GM19193 (cell line): ENCODE results near the gene C1orf159.

Experiments used
- POLR2A ChIP-seq: IDR thresholded peaks from 4 replicates; pipeline ENCODE4 v1.6.1; 2011; ENCODE audit not compliant: insufficient read depth, insufficient read length; ENCODE audit errors: extremely low read depth

Gene C1orf159

GRCh38 chr1:1054099-1054700 is 61.7 kb downstream of the C1orf159 start:
- no peak for TF ChIP-seq POLR2A

GRCh38 chr1:1053682-1054081 is 62.2 kb downstream of the C1orf159 start:
- TF ChIP-seq POLR2A: no peak

GRCh38 chr1:1053022-1053421 is 62.9 kb downstream of the C1orf159 start:
- no peak for TF ChIP-seq POLR2A

GRCh38 chr1:1052003-1052840 is 63.7 kb downstream of the C1orf159 start:
- TF ChIP-seq POLR2A: no peak

GRCh38 chr1:1051127-1051810 is 64.6 kb downstream of the C1orf159 start:
- no peak for TF ChIP-seq POLR2A

GRCh38 chr1:1050577-1051052 is 65.3 kb downstream of the C1orf159 start:
- TF ChIP-seq POLR2A: no peak

GRCh38 chr1:1049318-1050165 is 66.3 kb downstream of the C1orf159 start:
- no peak for TF ChIP-seq POLR2A

- TF ChIP-seq POLR2A: no peak
Observed at GRCh38 chr1:1048765-1049164, 67.1 kb downstream of the C1orf159 start.

GRCh38 chr1:1047963-1048362 is 67.9 kb downstream of the C1orf159 start:
- no peak for TF ChIP-seq POLR2A

GRCh38 chr1:1047407-1047806 is 68.5 kb downstream of the C1orf159 start:
- no peak for TF ChIP-seq POLR2A

- TF ChIP-seq POLR2A: no peak
Observed at GRCh38 chr1:1046767-1047166, 69.1 kb downstream of the C1orf159 start.

- no peak for TF ChIP-seq POLR2A
Observed at GRCh38 chr1:1046243-1046642, 69.6 kb downstream of the C1orf159 start.

- TF ChIP-seq POLR2A: no peak
Observed at GRCh38 chr1:1045129-1045528, 70.8 kb downstream of the C1orf159 start.

- TF ChIP-seq POLR2A: no peak
Observed at GRCh38 chr1:1044455-1045078, 71.3 kb downstream of the C1orf159 start.
